ENCODE results near the gene CYB5RL. TPM values are rescaled to one million over a fixed set of nuclear protein-coding genes. Genes with fewer than 3 reads are reported as not detected.

The CYB5RL gene
- total RNA-seq, 1 experiment from 2014 or later, result 3.6 TPM

DNA sequence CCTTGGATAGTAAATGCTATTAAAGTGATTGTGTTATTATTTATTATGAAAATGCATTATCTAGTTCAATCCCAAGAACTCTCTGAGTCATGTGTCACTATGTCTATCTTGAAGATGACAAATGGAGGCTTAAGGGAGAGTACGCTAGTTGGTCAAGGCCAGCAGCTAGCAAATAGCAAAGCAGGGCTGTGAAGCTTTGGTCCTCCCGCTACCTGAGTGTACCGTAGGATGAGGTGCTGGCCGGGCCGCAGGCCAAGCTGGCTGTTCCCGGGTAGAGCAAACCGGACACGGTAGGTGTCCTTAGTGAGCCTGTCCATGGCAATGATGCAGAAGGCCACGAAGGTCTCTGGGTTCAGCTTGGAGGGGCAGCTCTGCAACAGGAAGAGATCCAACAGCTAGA is 9.3 kb downstream of the CYB5RL start:
- no peaks in the 10 kb centered on the region for H3F3A ChIP-seq (ENCODE audit: low read length, unreplicated experiment)
- H3K4me1 ChIP-seq (ENCODE audit: insufficient read depth, low read length), result no peaks in the 10 kb centered on the region
- H3K36me3 ChIP-seq (ENCODE audit: low read depth, low read length), result peaks cover 8% of the 10 kb centered on the region; the same call in 1 of the 2 replicates
- no peak overlapping the region for H3K27ac ChIP-seq (ENCODE audit: low read length)
- H2AFZ ChIP-seq (ENCODE audit: low read length), result no peak overlapping the region
- intact Hi-C loops (cut with micrococcal nuclease), result no loop called here
- H3K27me3 ChIP-seq (ENCODE audit: low read length), result no peaks in the 10 kb centered on the region
- BruUV-seq (replicated peaks), result no TSS peak
- CTCF ChIA-PET, result no interaction called here
- TF ChIP-seq EZH2 (IDR thresholded peaks at IDR 0.05; ENCODE audit: low read length, unreplicated experiment), result no peak
- TF ChIP-seq EZH2phosphoT487 (IDR thresholded peaks at IDR 0.05; ENCODE audit: borderline replicate concordance, low read length), result no peak
- TF ChIP-seq, protein P1, sequence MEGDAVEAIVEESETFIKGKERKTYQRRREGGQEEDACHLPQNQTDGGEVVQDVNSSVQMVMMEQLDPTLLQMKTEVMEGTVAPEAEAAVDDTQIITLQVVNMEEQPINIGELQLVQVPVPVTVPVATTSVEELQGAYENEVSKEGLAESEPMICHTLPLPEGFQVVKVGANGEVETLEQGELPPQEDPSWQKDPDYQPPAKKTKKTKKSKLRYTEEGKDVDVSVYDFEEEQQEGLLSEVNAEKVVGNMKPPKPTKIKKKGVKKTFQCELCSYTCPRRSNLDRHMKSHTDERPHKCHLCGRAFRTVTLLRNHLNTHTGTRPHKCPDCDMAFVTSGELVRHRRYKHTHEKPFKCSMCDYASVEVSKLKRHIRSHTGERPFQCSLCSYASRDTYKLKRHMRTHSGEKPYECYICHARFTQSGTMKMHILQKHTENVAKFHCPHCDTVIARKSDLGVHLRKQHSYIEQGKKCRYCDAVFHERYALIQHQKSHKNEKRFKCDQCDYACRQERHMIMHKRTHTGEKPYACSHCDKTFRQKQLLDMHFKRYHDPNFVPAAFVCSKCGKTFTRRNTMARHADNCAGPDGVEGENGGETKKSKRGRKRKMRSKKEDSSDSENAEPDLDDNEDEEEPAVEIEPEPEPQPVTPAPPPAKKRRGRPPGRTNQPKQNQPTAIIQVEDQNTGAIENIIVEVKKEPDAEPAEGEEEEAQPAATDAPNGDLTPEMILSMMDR (conservative IDR thresholded peaks at IDR 0.05; ENCODE audit: low read depth, low read length), result no peak
- H3K79me2 ChIP-seq (ENCODE audit: low read length), result no peaks in the 10 kb centered on the region
- no peaks in the 10 kb centered on the region for H4K20me1 ChIP-seq (ENCODE audit: low read length)
- H3K9me2 ChIP-seq (replicated peaks; ENCODE audit: low read length), result no peaks in the 10 kb centered on the region
- no peak overlapping the region for H3K4me2 ChIP-seq (ENCODE audit: low read length)
- ATAC-seq, result no peak
- DNase-seq, result no peak
- H3K4me3 ChIP-seq (ENCODE audit: low read length), result no peak overlapping the region
- H3K9ac ChIP-seq (ENCODE audit: low read length), result no peak overlapping the region
- POLR2A ChIA-PET (ENCODE audit: unreplicated experiment), result no interaction called here
- H3K9me3 ChIP-seq (ENCODE audit: low read length), result no peaks in the 10 kb centered on the region

DNA sequence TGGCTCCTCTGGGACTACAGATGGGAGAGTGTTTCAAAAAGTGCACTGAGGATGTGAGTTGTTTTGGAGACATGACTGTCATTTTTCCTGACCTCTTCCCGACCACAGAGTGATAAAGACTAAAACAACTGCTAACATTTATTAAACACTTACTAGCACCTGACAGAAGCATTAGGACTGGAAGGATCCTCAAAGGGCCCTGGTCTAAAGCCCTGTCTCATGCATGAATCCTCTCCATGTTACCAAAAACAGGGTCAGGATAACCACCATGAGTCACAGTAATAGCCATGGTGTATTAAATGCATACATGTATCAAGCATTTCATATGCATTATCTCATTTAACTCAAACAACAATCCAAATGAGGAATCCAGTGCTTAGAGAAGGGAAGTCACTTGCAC is 11.5 kb downstream of the CYB5RL start:
- Histone ChIP-seq H2AFZ (ENCODE audit: low read length) (no peak overlapping the region), H3K9me3 (ENCODE audit: low read length) (no peaks in the 10 kb centered on the region), H3K4me1 (ENCODE audit: insufficient read depth, low read length) (no peaks in the 10 kb centered on the region), H3K9ac (ENCODE audit: low read length) (no peak overlapping the region), H3K4me3 (ENCODE audit: low read length) (no peak overlapping the region), H3K27me3 (ENCODE audit: low read length) (no peaks in the 10 kb centered on the region), H4K20me1 (ENCODE audit: low read length) (no peaks in the 10 kb centered on the region), H3K79me2 (ENCODE audit: low read length) (no peaks in the 10 kb centered on the region), H3K4me2 (ENCODE audit: low read length) (no peak overlapping the region), H3F3A (ENCODE audit: low read length, unreplicated experiment) (no peaks in the 10 kb centered on the region), H3K27ac (ENCODE audit: low read length) (no peak overlapping the region), H3K36me3 (ENCODE audit: low read depth, low read length) (peaks cover 8% of the 10 kb centered on the region; the same call in 1 of the 2 replicates), H3K9me2 (replicated peaks; ENCODE audit: low read length) (no peaks in the 10 kb centered on the region)
- no TSS peak for BruUV-seq (replicated peaks)
- ATAC-seq (no peak), DNase-seq (no peak)
- ChIA-PET CTCF (no interaction called here), POLR2A (ENCODE audit: unreplicated experiment) (no interaction called here)
- intact Hi-C loops (cut with micrococcal nuclease), result no loop called here
- no peak for TF ChIP-seq EZH2phosphoT487 (IDR thresholded peaks at IDR 0.05; ENCODE audit: borderline replicate concordance, low read length)
- no peak for TF ChIP-seq EZH2 (IDR thresholded peaks at IDR 0.05; ENCODE audit: low read length, unreplicated experiment)
- TF ChIP-seq, protein P1 (conservative IDR thresholded peaks at IDR 0.05; ENCODE audit: low read depth, low read length), result no peak

DNA sequence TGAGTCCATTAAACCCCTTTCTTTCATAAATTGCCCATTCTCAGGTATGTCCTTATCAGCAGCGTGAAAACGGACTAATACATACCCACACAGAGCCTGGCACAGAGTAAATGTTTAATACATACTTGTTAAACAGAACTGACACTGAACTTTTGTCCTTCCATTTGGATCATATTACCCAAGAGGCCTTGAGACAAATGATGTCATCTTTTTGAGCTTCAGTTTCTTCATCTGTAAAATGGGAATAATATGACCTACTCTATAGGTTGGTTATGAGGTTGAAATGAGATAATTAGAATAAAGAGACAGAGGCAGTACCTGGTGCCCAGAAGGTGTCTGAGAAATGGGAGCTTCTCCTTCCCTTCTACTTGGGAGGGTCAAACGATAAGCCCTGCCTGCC is 13.8 kb downstream of the CYB5RL start:
- Histone ChIP-seq H3K4me2 (ENCODE audit: low read length) (no peak overlapping the region), H3K79me2 (ENCODE audit: low read length) (no peaks in the 10 kb centered on the region), H3K9me3 (ENCODE audit: low read length) (no peaks in the 10 kb centered on the region), H3F3A (ENCODE audit: low read length, unreplicated experiment) (no peaks in the 10 kb centered on the region), H3K9ac (ENCODE audit: low read length) (no peak overlapping the region), H3K4me3 (ENCODE audit: low read length) (no peak overlapping the region), H3K36me3 (ENCODE audit: low read depth, low read length) (peaks cover 8% of the 10 kb centered on the region; the same call in 1 of the 2 replicates), H4K20me1 (ENCODE audit: low read length) (no peaks in the 10 kb centered on the region), H3K4me1 (ENCODE audit: insufficient read depth, low read length) (no peaks in the 10 kb centered on the region), H2AFZ (ENCODE audit: low read length) (no peak overlapping the region), H3K9me2 (replicated peaks; ENCODE audit: low read length) (no peaks in the 10 kb centered on the region), H3K27ac (ENCODE audit: low read length) (no peak overlapping the region), H3K27me3 (ENCODE audit: low read length) (no peaks in the 10 kb centered on the region)
- intact Hi-C loops (cut with micrococcal nuclease), result no loop called here
- CTCF ChIA-PET, result no interaction called here
- ATAC-seq, result no peak
- POLR2A ChIA-PET (ENCODE audit: unreplicated experiment), result interaction anchor here (0.7 kb wide), 1 partner anchor 15 kb away, joined by 4 read pairs; no protein-coding TSS in a partner anchor
- DNase-seq, result no peak
- TF ChIP-seq EZH2phosphoT487 (IDR thresholded peaks at IDR 0.05; ENCODE audit: borderline replicate concordance, low read length), result no peak
- TF ChIP-seq, protein P1 (conservative IDR thresholded peaks at IDR 0.05; ENCODE audit: low read depth, low read length), result no peak
- TF ChIP-seq EZH2 (IDR thresholded peaks at IDR 0.05; ENCODE audit: low read length, unreplicated experiment), result no peak
- BruUV-seq (replicated peaks), result no TSS peak

All from PC-3 (cell line).